HepG2 (cell line): Measurements from ENCODE around the gene HAND1. TPM values are rescaled to one million over a fixed set of nuclear protein-coding genes. Genes with fewer than 3 reads are reported as not detected.

Source experiments
- CCAR2 ChIP-seq: fragments of 200-400 bp; formaldehyde crosslinking; optimal IDR thresholded peaks from 2 replicates; pipeline ENCODE3; 2018; ENCODE audit warnings: low read depth, mild to moderate bottlenecking, low read length, moderate library complexity
- DR1 ChIP-seq: sonication (generic); formaldehyde crosslinking; IDR thresholded peaks from 2 replicates; pipeline ENCODE4 v1.8.0; 2021; ENCODE audit warnings: mild to moderate bottlenecking, missing genetic modification reagents, inconsistent platforms
- ELF1 ChIP-seq: sonication (generic); formaldehyde crosslinking; IDR thresholded peaks from 2 replicates; pipeline ENCODE4 v1.4.0; 2020; ENCODE audit warnings: missing genetic modification reagents
- ELF4 ChIP-seq: sonication (generic); formaldehyde crosslinking; IDR thresholded peaks from 2 replicates; pipeline ENCODE4 v1.5.0; 2020; ENCODE audit warnings: missing genetic modification reagents, mild to moderate bottlenecking, moderate library complexity, borderline replicate concordance
- HOXA9 ChIP-seq: sonication (generic); formaldehyde crosslinking; IDR thresholded peaks from 2 replicates; pipeline ENCODE4 v1.8.1; 2022; ENCODE audit warnings: missing genetic modification reagents, mild to moderate bottlenecking, moderate library complexity, borderline replicate concordance
- NFE2L1 ChIP-seq: sonication (generic); formaldehyde crosslinking; IDR thresholded peaks from 2 replicates; pipeline ENCODE4 v1.4.0; 2020; ENCODE audit warnings: missing genetic modification reagents, mild to moderate bottlenecking, borderline replicate concordance
- NFKB2 ChIP-seq: sonication (generic); formaldehyde crosslinking; IDR thresholded peaks from 2 replicates; pipeline ENCODE4 v1.4.0; 2020; ENCODE audit warnings: missing genetic modification reagents, borderline replicate concordance
- SNRNP70 ChIP-seq: fragments of 200-400 bp; formaldehyde crosslinking; IDR thresholded peaks from 2 replicates; pipeline ENCODE4 v1.6.1; 2017; ENCODE audit warnings: mild to moderate bottlenecking, low read depth, low read length, moderate library complexity
- SP5 ChIP-seq: IDR thresholded peaks from 2 replicates; pipeline ENCODE4 v1.6.1; 2016; ENCODE audit warnings: low read depth, borderline replicate concordance
- THAP11 ChIP-seq: IDR thresholded peaks from 2 replicates; pipeline ENCODE4 v1.6.1; 2016; ENCODE audit warnings: missing biosample characterization, missing genetic modification reagents
- ZBTB3 ChIP-seq: sonication (generic); formaldehyde crosslinking; IDR thresholded peaks from 2 replicates; pipeline ENCODE4 v1.4.0; 2020; ENCODE audit warnings: low read depth, mild to moderate bottlenecking, moderate library complexity, missing genetic modification reagents, borderline replicate concordance
- ZFP41 ChIP-seq: sonication (generic); formaldehyde crosslinking; IDR thresholded peaks from 2 replicates; pipeline ENCODE4 v1.4.0; 2020; ENCODE audit warnings: mild to moderate bottlenecking, missing genetic modification reagents, borderline replicate concordance
- ZNF232 ChIP-seq: sonication (generic); formaldehyde crosslinking; IDR thresholded peaks from 2 replicates; pipeline ENCODE4 v1.4.0; 2020; ENCODE audit warnings: missing genetic modification reagents, borderline replicate concordance
- ZNF33B ChIP-seq: sonication (generic); formaldehyde crosslinking; IDR thresholded peaks from 2 replicates; pipeline ENCODE4 v1.5.1; 2020; ENCODE audit warnings: mild to moderate bottlenecking, missing genetic modification reagents
- ZNF367 ChIP-seq: sonication (generic); formaldehyde crosslinking; IDR thresholded peaks from 2 replicates; pipeline ENCODE4 v1.4.0; 2020; ENCODE audit warnings: missing genetic modification reagents, borderline replicate concordance
- ZNF512 ChIP-seq: sonication (generic); formaldehyde crosslinking; IDR thresholded peaks from 2 replicates; pipeline ENCODE4 v1.4.0; 2020; ENCODE audit warnings: mild to moderate bottlenecking, missing genetic modification reagents
- ZNF687 ChIP-seq: sonication (generic); formaldehyde crosslinking; IDR thresholded peaks from 2 replicates; pipeline ENCODE4 v1.5.1; 2020; ENCODE audit warnings: mild to moderate bottlenecking, missing genetic modification reagents, moderate library complexity
- polyA plus RNA-seq, 8 experiments: library from polyadenylated mRNA; depleted of rRNA in 3 of 8; stranded (reverse) in 7 of 8; unstranded in 1 of 8; fragments of >200 nt; fragmentation: Illumina TruSeq in 4 of 8; extraction: Trizol in 4 of 8; gene quantifications; 2 replicates each; pipeline versions ENCODE4 v1.2.1 to v1.2.3, GENCODE V29; 2011 to 2016; ENCODE audit warnings: low read depth in 4 of 8, missing spikeins in 1 of 8, mixed read lengths in 1 of 8; ENCODE audit not compliant: insufficient read depth in 1 of 8
- total RNA-seq, 5 experiments: library from RNA; depleted of rRNA; stranded (reverse); fragments of >200 nt; fragmentation: Illumina TruSeq; extraction: Trizol; gene quantifications; 2 replicates each; pipeline ENCODE4 v1.2.3, GENCODE V29; 2016; ENCODE audit warnings: low read depth in 1 of 5
- TF ChIP-seq, protein P1 (sequence below): sonication (generic); formaldehyde crosslinking; IDR thresholded peaks from 2 replicates; pipeline ENCODE4 v1.5.0; 2020; ENCODE audit warnings: missing genetic modification reagents
- TF ChIP-seq, protein P2 (sequence below): fragments of 450-650 bp; IDR thresholded peaks from 2 replicates; pipeline ENCODE4 v1.6.1; 2017

The HAND1 gene
- total and polyA plus RNA-seq, 2 of the 13 experiments (the other 11 are each of a cell fraction or from before 2014, with no cell fraction given), result not detected

DNA sequence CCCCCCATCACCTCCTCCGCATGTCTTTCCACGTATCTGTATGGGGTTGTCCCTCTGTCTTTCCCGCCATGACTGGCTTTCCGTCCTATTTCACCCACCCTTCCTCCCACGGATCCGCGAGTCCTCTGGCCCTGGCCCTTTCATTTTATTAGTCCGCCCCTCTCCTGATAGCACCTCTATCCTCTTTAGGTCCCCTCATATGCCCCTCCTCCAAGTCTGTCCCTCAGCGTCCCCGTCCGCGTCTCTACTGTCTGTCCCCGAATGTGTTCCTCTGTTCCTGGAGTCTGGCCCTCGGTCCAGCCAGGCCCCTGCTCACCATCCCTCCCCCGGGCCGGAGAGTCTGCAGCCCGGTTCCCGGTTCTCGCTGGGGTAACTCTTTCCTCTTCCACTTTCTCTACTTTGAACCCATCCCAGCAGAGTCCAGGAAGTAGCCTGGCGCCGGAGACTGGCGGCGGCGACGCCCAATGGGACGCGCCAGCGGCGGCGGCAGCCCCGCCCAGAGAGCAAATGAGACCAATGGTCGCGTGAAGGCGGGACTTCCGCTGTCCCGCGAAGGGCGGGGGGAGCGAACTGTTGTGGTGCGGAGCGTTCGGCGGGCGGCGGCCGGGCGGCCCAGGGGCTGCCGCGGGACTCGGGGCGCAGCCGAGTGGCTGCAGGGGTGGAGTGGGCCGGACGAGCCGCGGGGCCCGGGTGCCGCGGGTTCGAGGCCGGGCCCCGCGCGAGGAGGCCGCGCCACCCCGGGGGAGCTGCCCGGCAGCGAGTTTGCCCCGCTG is 32.4 kb downstream of the HAND1 start, which contains the start of gene SAP30L (continued):
- TF ChIP-seq, protein P1, sequence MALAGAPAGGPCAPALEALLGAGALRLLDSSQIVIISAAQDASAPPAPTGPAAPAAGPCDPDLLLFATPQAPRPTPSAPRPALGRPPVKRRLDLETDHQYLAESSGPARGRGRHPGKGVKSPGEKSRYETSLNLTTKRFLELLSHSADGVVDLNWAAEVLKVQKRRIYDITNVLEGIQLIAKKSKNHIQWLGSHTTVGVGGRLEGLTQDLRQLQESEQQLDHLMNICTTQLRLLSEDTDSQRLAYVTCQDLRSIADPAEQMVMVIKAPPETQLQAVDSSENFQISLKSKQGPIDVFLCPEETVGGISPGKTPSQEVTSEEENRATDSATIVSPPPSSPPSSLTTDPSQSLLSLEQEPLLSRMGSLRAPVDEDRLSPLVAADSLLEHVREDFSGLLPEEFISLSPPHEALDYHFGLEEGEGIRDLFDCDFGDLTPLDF (CRISPR knock-in tag), result 0 out of 2 replicates have a peak, but pooled peaks have one; percentile 45
- TF ChIP-seq ZNF687 (CRISPR knock-in tag), result peak; percentile 29; the same call in 1 of the 2 replicates
- TF ChIP-seq NFKB2 (CRISPR knock-in tag), result peak; percentile 62
- peak; percentile 95 for TF ChIP-seq ELF1
- peak; percentile 94 for TF ChIP-seq ELF4 (CRISPR knock-in tag)
- TF ChIP-seq SP5 (CRISPR knock-in tag), result peak; percentile 80; the same call in 1 of the 2 replicates
- no peak for TF ChIP-seq ZBTB3 (CRISPR knock-in tag)
- TF ChIP-seq CCAR2, result no peak
- TF ChIP-seq ZNF232 (CRISPR knock-in tag), result peak; percentile 73; the same call in 1 of the 2 replicates
- peak; percentile 81 for TF ChIP-seq THAP11
- TF ChIP-seq DR1 (CRISPR knock-in tag), result peak; percentile 89
- TF ChIP-seq, protein P2, sequence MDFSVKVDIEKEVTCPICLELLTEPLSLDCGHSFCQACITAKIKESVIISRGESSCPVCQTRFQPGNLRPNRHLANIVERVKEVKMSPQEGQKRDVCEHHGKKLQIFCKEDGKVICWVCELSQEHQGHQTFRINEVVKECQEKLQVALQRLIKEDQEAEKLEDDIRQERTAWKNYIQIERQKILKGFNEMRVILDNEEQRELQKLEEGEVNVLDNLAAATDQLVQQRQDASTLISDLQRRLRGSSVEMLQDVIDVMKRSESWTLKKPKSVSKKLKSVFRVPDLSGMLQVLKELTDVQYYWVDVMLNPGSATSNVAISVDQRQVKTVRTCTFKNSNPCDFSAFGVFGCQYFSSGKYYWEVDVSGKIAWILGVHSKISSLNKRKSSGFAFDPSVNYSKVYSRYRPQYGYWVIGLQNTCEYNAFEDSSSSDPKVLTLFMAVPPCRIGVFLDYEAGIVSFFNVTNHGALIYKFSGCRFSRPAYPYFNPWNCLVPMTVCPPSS, result no peak
- no peak for TF ChIP-seq ZNF367 (CRISPR knock-in tag)
- no peak for TF ChIP-seq ZNF33B
- TF ChIP-seq HOXA9 (CRISPR knock-in tag), result no peak
- TF ChIP-seq SNRNP70, result no peak
- TF ChIP-seq NFE2L1 (CRISPR knock-in tag), result no peak
- TF ChIP-seq ZFP41 (CRISPR knock-in tag), result no peak
- no peak for TF ChIP-seq ZNF512 (CRISPR knock-in tag)
